ENCODE measurements around the gene CEBPA.

DNA sequence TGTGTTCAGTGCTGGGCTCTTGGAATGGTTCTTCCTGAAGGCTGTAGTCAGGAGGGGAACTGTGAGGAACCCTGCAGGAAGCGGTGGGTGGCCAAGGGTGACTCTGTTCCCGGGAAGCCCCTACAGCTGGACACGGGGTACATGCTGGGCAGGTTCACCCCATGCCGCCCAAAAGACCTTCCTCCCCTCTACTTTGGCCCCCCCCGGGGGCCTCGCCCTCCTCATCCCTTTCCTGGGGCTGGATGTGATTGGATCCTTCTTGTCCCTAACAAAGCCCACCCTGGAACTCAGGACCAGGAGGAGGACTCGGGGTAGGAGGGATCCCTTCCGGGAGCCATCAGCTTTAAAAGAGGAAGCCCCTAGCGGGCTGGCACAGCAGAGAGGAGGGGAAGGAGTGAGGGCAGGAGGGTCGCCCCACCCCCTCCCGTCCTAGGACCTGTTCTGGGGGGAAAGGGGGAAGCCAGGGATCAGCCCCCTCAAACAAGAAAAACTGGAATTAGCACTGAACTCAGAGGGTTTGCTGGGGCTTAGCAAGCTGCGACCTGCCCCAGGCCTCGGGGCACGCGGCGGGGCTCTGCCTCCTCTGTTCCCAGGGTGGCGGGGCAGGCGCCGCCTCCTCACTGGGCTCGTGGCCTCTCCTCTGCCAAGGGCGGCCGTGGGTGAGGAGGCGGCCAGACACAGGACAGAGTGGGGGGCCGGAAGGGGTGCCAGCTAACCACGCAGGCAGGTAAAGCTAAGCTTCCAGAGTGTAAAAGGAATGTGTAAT lies 4.0 kb downstream of the CEBPA start:
- TF ChIP-seq, protein P1, sequence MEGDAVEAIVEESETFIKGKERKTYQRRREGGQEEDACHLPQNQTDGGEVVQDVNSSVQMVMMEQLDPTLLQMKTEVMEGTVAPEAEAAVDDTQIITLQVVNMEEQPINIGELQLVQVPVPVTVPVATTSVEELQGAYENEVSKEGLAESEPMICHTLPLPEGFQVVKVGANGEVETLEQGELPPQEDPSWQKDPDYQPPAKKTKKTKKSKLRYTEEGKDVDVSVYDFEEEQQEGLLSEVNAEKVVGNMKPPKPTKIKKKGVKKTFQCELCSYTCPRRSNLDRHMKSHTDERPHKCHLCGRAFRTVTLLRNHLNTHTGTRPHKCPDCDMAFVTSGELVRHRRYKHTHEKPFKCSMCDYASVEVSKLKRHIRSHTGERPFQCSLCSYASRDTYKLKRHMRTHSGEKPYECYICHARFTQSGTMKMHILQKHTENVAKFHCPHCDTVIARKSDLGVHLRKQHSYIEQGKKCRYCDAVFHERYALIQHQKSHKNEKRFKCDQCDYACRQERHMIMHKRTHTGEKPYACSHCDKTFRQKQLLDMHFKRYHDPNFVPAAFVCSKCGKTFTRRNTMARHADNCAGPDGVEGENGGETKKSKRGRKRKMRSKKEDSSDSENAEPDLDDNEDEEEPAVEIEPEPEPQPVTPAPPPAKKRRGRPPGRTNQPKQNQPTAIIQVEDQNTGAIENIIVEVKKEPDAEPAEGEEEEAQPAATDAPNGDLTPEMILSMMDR (IDR thresholded peaks at IDR 0.05; ENCODE audit: low read depth, low read length), result no peak
- no peak for TF ChIP-seq POLR2A (IDR thresholded peaks at IDR 0.05; ENCODE audit: extremely low read depth, insufficient read length)
- TF ChIP-seq, protein P2, sequence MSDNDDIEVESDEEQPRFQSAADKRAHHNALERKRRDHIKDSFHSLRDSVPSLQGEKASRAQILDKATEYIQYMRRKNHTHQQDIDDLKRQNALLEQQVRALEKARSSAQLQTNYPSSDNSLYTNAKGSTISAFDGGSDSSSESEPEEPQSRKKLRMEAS (IDR thresholded peaks at IDR 0.05; ENCODE audit: low read depth, low read length), result no peak

Data from NB4 (cell line).